HEK293 (cell line): ENCODE results near the gene WLS.

Experiments
- CTCF ChIA-PET: fragments of 350-600 bp; formaldehyde crosslinking; extraction: SDS; loops from one replicate; lab custom pipeline; 2021; ENCODE audit warnings: antibody characterized with exemption; lab: Yijun Ruan, JAX
- POLR2A ChIA-PET: fragments of 300-600 bp; formaldehyde crosslinking; extraction: SDS; loops from one replicate; lab custom pipeline; 2020; ENCODE audit warnings: antibody characterized with exemption, inconsistent platforms; lab: Yijun Ruan, JAX
- H3K27ac ChIP-seq: fragments of 200-500 bp; sonication (Bioruptor generic); 2 replicates; pipeline ENCODE4 v1.5.1; 2014; ENCODE audit warnings: low read depth, low read length, control low read depth, inconsistent platforms; ENCODE audit errors: extremely low read depth
- H3K36me3 ChIP-seq, 2 experiments: fragments of 200-500 bp in 1 of 2; sonication (Bioruptor generic) in 1 of 2; 1 replicate in 1 of 2; 2 replicates in 1 of 2; pipeline ENCODE4 v1.5.1; 2014 to 2017; ENCODE audit warnings: inconsistent platforms in 2 of 2, low read length in 2 of 2; ENCODE audit not compliant: control insufficient read depth in 2 of 2, insufficient read depth in 1 of 2
- H3K4me1 ChIP-seq: fragments of 200-500 bp; sonication (Bioruptor generic); 2 replicates; pipeline ENCODE4 v1.5.1; 2014; ENCODE audit warnings: mild to moderate bottlenecking, low read length, inconsistent platforms; ENCODE audit not compliant: control insufficient read depth, insufficient read depth
- H3K4me3 ChIP-seq: 2 replicates; pipeline ENCODE4 v1.5.1; 2011; ENCODE audit warnings: low read depth, mild to moderate bottlenecking, control low read depth, low read length, moderate library complexity
- H3K9me3 ChIP-seq: fragments of 200-500 bp; sonication (Bioruptor generic); 2 replicates; pipeline ENCODE4 v1.5.1; 2014; ENCODE audit warnings: low read depth, low read length, inconsistent platforms; ENCODE audit not compliant: control insufficient read depth, insufficient read depth
- PBX3 ChIP-seq: sonication (generic); formaldehyde crosslinking; IDR thresholded peaks from 2 replicates; pipeline ENCODE4 v1.8.1; 2022; ENCODE audit warnings: mild to moderate bottlenecking, moderate library complexity, missing genetic modification reagents
- TRIM28 ChIP-seq: IDR thresholded peaks from 2 replicates; pipeline ENCODE4 v1.6.1; 2011; ENCODE audit warnings: low read length, control low read depth, borderline replicate concordance
- ZBTB21 ChIP-seq: fragments of 450-650 bp; formaldehyde crosslinking; IDR thresholded peaks from 2 replicates; pipeline ENCODE4 v1.5.1; 2017; ENCODE audit warnings: missing biosample characterization, missing genetic modification characterization
- ZNF112 ChIP-seq: fragments of 450-650 bp; formaldehyde crosslinking; IDR thresholded peaks from 2 replicates; pipeline ENCODE4 v1.5.0; 2017; ENCODE audit warnings: missing biosample characterization, missing genetic modification characterization
- ZNF223 ChIP-seq: fragments of 450-650 bp; formaldehyde crosslinking; IDR thresholded peaks from 2 replicates; pipeline ENCODE4 v1.5.1; 2016; ENCODE audit warnings: missing biosample characterization, missing genetic modification characterization
- ZNF23 ChIP-seq: fragments of 450-650 bp; formaldehyde crosslinking; IDR thresholded peaks from 2 replicates; pipeline ENCODE4 v1.5.1; 2016; ENCODE audit warnings: missing biosample characterization, missing genetic modification characterization, borderline replicate concordance
- ZNF785 ChIP-seq: fragments of 450-650 bp; formaldehyde crosslinking; IDR thresholded peaks from 2 replicates; pipeline ENCODE4 v1.5.1; 2016; ENCODE audit warnings: missing biosample characterization, missing genetic modification characterization

WLS gene

DNA sequence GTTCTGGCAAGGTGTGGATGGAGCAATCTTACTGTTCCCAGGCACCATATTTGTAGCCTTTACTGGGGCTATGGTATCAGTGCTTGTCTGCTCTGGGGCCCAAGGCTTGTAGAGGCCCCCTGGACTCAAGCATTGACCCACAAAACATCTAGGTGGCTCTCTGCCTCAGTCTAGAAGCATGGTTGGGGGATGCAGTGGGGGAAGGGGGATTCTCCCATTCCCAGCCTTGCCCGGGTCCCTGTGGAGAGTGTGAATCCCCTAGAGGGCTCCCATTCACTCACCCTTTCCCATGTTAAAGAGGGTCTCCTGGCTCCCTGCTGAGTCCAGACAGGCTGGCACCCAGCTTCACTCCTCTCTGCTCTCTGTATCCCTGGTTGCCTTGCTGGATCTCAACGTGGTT, 153.7 kb downstream of the WLS start:
- TF ChIP-seq PBX3 (no peak), ZNF23 (tag by site-specific recombination) (no peak), ZNF223 (tag by site-specific recombination) (no peak), ZNF785 (tag by site-specific recombination) (no peak), ZNF112 (tag by site-specific recombination) (no peak), ZBTB21 (tag by site-specific recombination) (no peak), TRIM28 (no peak)
- Histone ChIP-seq H3K27ac (no peak overlapping the region), H3K4me3 (no peak overlapping the region), H3K36me3 (no peaks in the 10 kb centered on the region), H3K4me1 (no peaks in the 10 kb centered on the region), H3K9me3 (no peaks in the 10 kb centered on the region)
- ChIA-PET CTCF (no interaction called here), POLR2A (no interaction called here)
